ENCODE data around the gene RUNX3. TPM values are rescaled to one million over a fixed set of nuclear protein-coding genes. Genes with fewer than 3 reads are reported as not detected.

Gene RUNX3
- total RNA-seq, 1 donor from 2014 or later, result 13.1 TPM

- Histone ChIP-seq H3K36me3 (no peaks in the 10 kb centered on the region), H3K4me1 (peaks cover 5% of the 10 kb centered on the region), H3K27me3 (no peaks in the 10 kb centered on the region), H3K4me3 (no peak overlapping the region), H3K27ac (no peak overlapping the region), H3K9me3 (no peaks in the 10 kb centered on the region)
- intact Hi-C loops (cut with DNase I), result no loop called here
- TF ChIP-seq CTCF (IDR thresholded peaks at IDR 0.05), result no peak
- ATAC-seq (no peak), DNase-seq (peak; percentile 20)
These were observed 51.0 kb downstream of the RUNX3 start for GRCh38 chr1:24878775-24879742.

GRCh38 chr1:24878045-24878444 is 52.0 kb downstream of the RUNX3 start:
- intact Hi-C loops (cut with DNase I), result no loop called here
- H3K9me3 ChIP-seq, result no peaks in the 10 kb centered on the region
- no peak overlapping the region for H3K4me3 ChIP-seq
- H3K4me1 ChIP-seq, result peaks cover 5% of the 10 kb centered on the region
- H3K36me3 ChIP-seq, result no peaks in the 10 kb centered on the region
- DNase-seq (no peak), ATAC-seq (no peak)
- no peak overlapping the region for H3K27ac ChIP-seq
- no peaks in the 10 kb centered on the region for H3K27me3 ChIP-seq
- TF ChIP-seq CTCF (IDR thresholded peaks at IDR 0.05), result no peak

GRCh38 chr1:24875991-24876506 is 54.0 kb downstream of the RUNX3 start:
- intact Hi-C loops (cut with DNase I), result no loop called here
- Histone ChIP-seq H3K9me3 (no peaks in the 10 kb centered on the region), H3K4me1 (peaks cover 5% of the 10 kb centered on the region), H3K27me3 (no peaks in the 10 kb centered on the region), H3K36me3 (no peaks in the 10 kb centered on the region), H3K27ac (no peak overlapping the region), H3K4me3 (no peak overlapping the region)
- DNase-seq, result no peak
- no peak for ATAC-seq
- TF ChIP-seq CTCF (IDR thresholded peaks at IDR 0.05), result no peak

- Histone ChIP-seq H3K27me3 (no peaks in the 10 kb centered on the region), H3K4me3 (no peak overlapping the region), H3K36me3 (no peaks in the 10 kb centered on the region), H3K27ac (no peak overlapping the region), H3K4me1 (peaks cover 5% of the 10 kb centered on the region), H3K9me3 (no peaks in the 10 kb centered on the region)
- TF ChIP-seq CTCF (IDR thresholded peaks at IDR 0.05), result no peak
- ATAC-seq (no peak), DNase-seq (no peak)
- intact Hi-C loops (cut with DNase I), result no loop called here
These were observed 54.8 kb downstream of the RUNX3 start for GRCh38 chr1:24875257-24875656.

- Histone ChIP-seq H3K4me3 (no peak overlapping the region), H3K9me3 (no peaks in the 10 kb centered on the region), H3K4me1 (peaks cover 5% of the 10 kb centered on the region), H3K27ac (no peak overlapping the region), H3K36me3 (no peaks in the 10 kb centered on the region), H3K27me3 (no peaks in the 10 kb centered on the region)
- DNase-seq (no peak), ATAC-seq (no peak)
- intact Hi-C loops (cut with DNase I), result no loop called here
- no peak for TF ChIP-seq CTCF (IDR thresholded peaks at IDR 0.05)
These were observed 55.4 kb downstream of the RUNX3 start for GRCh38 chr1:24874611-24875234.

All from upper lobe of right lung (tissue), 1 donor.